Measurements from ENCODE around the gene OXCT1.
"Not testable (repeated sequence)": the region's sequence is repeated elsewhere in the genome, so short reads cannot be mapped to it uniquely, and the experiment has no call there.

OXCT1 gene

DNA sequence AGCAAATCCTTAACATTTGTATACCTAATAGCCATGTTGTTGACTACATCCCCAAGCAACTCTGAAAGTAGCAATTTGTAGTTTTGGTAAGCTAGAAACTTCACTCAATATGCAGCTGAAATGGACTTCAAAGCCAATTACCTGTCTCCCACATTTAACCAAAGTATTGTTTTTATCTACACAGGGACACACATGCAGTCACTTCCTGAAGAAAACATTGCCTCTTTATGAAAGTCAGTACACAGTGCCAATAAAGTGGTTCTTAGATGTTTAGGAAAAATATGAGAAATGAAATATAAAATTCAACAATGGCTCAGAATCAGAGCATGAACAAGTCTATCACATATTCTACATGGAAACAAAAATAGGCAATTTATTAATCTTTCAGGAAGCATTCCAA, 49.2 kb downstream of the OXCT1 start:
- no peak for DNase-seq

DNA sequence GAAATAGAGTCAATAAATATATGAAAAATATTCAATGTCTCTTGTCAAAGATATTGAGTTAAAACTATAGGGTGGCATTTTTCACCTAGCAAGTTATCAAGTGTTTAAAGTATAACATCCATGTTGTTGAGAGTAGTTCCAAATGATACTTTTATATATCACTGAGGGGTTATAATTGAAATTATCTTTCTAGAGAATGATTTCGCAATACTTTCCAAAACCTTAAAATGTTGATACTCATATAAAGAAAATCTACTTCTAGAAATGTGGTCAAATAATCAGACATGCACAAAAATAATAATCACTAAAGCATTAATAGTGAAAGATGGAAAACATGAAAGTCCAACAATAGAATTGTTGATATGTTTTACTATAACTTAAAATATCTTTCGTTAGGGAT, 50.1 kb downstream of the OXCT1 start:
- no peak for DNase-seq

DNA sequence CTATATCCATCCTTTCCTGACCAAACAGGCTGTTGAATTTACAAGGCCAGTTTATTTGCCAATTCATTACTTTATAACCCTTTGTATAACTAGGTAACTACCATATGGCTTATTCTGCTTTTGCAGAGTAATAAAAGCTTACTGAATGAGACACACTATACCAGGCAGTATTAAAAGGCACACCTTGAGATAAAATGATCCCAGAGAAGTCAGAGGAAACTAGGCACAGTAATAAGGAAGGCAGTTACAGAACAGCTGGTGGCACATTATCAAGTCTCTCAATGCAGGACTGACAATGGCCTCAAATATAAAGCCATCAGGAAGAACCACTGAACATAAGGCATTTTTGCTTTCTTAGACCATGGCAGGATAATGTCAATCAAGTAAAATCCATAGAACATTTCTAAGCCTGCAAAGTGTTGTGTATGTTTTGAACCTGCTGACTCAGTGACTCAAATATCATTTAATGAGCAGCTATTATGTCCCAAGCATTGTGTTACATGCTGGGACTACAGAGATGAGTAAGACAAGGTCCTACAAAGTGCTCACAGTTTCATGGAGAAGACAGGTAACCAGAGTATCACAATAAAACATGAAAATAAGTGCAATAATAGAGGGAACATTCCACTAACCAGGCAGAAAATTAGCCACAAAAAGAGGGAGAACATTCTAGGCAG, 52.5 kb downstream of the OXCT1 start:
- DNase-seq, result no peak

DNA sequence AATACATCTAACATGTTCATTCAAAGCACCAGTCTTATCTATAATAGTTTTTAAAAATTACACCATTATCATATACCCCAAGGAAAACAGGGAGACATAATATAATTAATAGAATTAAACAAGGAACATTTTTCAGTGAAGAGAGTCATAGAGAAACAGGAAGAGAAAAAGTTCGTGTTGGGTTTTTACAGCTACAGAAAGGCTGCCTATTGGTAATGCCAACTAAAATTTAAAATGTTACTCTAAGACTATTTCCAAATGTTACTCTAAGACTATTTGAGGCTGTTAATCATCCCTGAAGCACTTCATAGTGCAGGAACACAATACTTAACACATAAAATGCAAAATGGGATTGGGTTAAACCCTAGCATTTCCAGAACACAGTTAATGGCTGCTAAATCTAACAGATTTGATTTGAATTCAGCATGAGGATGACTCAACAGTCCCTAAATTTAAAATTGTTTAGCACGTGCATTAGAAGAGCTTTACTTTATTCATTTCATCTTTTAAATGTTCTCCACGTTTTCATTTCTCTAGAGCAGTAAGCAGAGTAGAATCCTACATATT, 54.5 kb downstream of the OXCT1 start:
- no peak for DNase-seq

DNA sequence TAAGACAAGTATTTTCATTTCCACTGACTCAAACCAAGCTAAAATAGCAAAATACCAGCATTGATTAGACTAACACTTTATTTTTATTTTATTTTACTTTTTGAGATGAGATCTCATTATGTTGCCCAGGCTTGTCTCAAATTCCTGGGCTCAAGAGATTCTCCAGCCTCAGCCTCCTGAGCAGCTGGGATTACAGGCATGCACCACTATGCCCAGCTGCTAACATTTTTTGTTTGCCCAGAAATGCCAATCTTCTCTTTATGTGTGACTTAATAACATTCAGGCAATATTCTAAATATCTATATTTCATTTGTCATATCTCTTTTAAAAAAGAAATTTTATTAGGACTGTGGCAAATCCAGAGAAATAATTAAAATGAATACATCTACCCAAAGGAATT, 55.0 kb downstream of the OXCT1 start:
- DNase-seq, result no peak

- not testable (repeated sequence) for DNase-seq
Measured at GRCh38 chr5:41814306-41814705, 55.9 kb downstream of the OXCT1 start.

GRCh38 chr5:41812156-41812555, 58.1 kb downstream of the OXCT1 start:
- DNase-seq, result no peak

- no peak for DNase-seq
Measured at GRCh38 chr5:41809128-41809527, 61.1 kb downstream of the OXCT1 start.

DNA sequence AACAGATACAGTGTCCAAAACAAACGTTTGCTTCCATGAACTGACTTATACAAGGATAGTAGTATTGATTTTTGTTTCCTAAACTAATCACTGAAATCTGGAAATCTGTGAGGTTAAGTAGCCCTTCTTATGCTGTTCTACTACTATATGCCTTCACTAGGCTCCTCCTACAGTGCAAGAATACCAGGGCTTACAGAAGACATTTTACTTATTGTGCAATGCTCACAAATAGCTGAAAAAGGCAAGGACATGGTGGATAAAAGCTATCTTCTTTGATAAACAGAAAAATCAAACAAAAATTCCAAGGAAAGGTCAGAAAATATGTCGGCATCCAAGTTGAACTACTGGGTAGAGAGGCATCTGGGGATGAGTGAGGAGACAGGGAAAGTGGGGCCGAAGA, 61.9 kb downstream of the OXCT1 start:
- no peak for DNase-seq

- no peak for DNase-seq
Measured at GRCh38 chr5:41797662-41798061, 72.6 kb downstream of the OXCT1 start.

DNA sequence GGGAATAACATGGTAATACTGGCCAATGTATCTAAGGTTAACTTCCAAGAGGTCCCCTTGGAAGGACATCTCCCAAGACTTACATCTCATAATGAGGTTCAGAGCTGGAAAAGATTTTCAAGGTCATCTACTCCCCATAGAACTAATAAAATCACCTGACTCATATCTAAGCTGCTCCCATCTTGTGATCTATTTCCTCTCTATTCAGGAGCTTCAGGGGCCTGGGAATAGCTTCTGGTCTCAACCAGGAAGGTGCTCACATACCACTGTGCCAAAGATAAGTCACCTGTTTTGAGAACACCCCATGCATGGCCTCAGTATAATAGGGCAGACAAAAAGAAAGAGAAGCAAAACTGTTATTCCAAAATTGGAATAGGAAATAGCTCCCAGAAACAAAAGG, 74.2 kb downstream of the OXCT1 start:
- DNase-seq, result no peak

DNA sequence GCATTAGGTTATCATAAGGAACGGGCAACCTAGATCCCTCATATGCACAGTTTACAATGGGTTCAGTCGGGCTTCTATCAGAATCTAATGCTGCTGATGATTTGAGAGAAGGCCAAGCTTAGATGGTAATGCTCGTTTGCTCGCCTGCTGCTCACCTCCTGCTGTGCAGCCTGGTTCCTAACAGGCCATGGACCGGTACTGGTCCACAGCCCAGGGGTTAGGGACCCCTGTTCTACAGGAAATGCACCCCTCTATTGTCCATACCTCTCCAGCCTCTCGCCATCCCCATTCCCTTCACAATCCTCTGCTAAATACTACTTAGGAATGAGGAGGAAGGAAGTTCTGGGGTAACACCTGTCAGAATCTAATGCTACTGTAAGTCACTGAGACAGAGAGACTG, 75.1 kb downstream of the OXCT1 start:
- DNase-seq, result no peak

GRCh38 chr5:41794471-41794870, 75.8 kb downstream of the OXCT1 start:
- DNase-seq, result no peak

- no peak for DNase-seq
Measured at GRCh38 chr5:41793141-41793770, 77.0 kb downstream of the OXCT1 start.

DNA sequence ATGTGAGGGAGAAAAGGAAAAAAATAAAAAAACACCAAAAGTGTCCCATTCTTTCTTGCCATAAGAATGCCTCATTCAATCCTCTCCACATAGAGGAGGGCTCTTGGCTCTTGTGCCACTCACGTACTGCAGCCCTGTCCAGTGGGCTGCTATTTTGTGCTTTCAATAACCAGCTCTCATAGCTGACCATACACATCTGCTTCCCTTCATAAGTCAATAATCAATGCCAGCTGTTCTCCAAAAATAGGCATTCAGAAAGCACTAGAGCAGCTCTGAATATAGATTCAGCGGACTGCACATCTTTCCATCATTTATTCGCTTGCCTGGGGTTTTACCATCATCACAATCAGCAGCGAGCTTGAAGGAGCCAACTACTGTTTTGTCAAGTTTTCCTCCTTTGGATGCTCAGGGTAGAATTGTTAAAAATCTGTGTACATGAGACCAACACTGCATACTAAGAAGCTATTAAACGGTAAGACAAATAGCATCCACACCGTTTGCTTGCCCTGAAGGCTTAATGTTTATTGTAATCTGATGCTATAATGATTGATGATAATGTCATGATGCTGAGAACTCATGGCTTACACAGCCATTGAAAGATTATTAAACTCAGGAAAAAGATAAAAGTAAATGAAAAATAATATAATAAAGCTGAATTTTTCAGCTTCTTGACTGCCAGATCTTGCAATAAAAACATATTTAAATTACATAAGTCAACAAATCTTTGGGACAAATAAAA, 80.0 kb downstream of the OXCT1 start:
- DNase-seq, result no peak

DNA sequence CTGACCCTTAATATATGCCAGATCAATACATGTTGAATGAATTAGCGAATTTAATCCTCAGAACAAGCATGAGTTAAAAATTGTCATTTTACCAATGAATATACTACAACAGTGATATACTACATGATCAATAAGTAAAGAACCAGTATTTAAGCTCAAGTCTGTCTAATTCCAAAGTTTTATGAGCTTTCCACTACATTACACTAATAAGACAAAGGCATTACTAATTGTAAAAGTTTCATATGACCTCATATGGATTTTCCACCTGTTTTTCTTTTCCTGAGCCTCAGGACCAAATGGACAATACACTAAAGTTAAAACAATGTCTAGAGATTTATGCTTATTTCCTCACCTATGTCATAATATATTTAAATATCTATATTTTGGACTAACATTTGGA, 80.8 kb downstream of the OXCT1 start:
- no peak for DNase-seq

- DNase-seq, result no peak
Measured at GRCh38 chr5:41788941-41789368, 81.3 kb downstream of the OXCT1 start.

- DNase-seq, result no peak
Measured at GRCh38 chr5:41787265-41787664, 83.0 kb downstream of the OXCT1 start.

DNA sequence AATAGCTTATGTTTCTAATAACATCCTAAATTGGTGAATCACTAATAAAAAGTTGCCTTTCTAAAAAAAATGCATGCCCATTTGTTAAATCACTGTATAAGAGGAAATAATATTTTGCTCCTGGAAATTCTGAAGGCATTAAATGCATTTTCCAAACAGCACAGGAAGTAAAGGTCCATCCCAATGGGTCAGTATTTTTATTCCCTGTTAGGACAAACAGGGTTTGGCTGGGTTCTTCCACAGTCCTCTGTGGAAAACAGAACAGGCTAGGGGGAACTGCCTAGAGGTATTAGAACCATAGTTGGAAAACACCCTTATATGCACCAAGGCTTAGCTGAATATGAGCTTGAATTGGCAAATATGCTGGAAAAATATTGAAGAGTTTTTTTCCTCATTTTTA, 85.2 kb downstream of the OXCT1 start:
- DNase-seq, result no peak

DNA sequence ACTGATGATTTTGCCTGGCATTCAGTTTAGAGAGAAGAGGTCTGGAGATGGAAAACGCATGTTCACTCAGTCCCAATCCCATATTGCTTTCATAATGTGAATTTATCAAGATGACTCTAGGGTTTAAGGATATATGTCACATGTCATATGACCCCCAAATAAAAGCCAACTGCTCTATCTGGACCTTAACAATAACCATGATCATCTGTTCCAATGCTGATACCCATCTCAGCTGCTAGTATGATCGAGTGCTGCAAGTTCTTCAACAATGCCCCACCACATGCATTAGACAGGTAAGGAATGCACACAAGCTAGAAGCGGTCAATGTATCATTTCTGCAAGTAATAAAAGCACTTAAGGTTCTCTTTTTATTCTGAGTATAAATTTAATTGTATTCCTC, 91.8 kb downstream of the OXCT1 start:
- no peak for DNase-seq

DNA sequence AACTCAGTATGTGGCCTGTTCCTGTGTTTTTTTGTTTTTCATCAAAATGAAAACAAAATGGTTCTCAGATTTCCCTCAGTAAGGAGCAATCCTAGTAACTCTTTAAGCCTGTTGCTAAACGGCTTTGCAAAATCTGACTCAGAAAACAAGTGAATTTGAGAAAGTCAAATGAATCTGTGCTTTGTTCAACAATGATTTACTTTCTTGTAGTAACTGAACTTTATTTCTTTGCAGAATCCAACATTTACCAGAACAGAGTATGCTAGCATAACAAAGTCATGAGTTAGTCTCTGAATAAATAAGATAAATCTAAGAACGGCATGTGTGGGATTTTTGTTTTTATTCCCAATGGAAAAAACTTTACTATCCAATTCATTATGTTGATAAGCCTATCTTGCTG, 93.8 kb downstream of the OXCT1 start:
- DNase-seq, result no peak

DNA sequence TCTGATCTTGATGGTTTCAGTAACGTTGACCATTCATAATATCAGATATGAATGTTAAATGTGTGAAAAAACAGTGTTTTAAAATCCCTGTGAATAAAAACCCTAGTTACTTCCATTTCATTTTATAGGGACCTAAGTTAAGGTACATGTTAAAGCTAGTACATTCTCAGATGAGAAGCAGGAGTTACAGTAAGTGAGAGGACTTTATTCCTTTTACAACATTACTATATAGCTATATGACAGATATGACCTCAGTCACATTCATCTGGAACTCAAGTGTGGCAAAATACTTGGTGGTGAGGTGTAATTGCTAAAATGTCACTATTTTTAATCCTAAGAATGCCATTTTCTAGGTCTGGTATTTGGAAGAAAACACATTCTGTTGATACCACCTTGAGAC, 96.4 kb downstream of the OXCT1 start:
- no peak for DNase-seq

DNA sequence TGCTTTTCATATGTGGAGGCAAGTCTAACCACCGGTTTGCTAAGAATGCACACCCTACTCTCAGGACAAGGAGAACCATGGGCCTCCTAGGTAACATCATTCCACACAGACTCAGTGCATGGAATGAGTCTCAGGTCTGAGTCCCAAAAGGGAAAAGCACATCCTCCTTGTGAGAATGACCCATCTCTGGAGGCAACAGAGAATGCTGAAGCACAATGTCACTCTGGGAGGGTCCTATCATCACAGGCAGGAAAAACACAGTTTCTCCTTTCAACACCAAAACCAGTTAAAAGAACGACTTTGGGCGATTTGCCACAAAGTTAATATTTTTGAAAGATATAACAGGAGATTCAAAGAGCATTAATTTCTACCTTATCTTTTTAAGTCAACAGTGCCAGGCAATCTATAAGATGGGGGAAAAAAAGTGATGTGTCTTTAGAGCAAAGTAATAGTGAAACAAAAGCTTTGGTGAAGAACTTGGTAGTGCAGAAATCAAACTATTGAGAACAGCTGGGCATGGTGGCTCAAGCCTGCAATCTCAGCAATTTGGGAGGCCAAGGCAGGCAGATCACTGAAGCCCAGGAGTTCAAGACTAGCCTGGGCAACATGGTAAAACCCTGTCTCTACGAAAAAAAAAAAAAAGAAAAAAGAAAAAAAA, 97.3 kb downstream of the OXCT1 start:
- DNase-seq, result no peak

Data from NCI-H82 (cell line).